Caco-2 (cell line): ENCODE measurements around the gene LRRC15. TPM values are rescaled to one million over a fixed set of nuclear protein-coding genes. Genes with fewer than 3 reads are reported as not detected.

Source experiments
- BruUV-seq: library from RNA; stranded (reverse); fragments of 400-500 nt; replicated peaks from 2 replicates; lab custom pipeline; 2021; lab: Mats Ljungman, UMichigan
- CTCF ChIA-PET: fragments of 300-600 bp; sonication (Branson Sonifier 250); formaldehyde crosslinking; loops from one replicate; lab custom pipeline; 2022; ENCODE audit warnings: antibody characterized with exemption; lab: Charles Lee
- POLR2A ChIA-PET: fragments of 300-600 bp; sonication (Branson Sonifier 250); formaldehyde crosslinking; loops from one replicate; lab custom pipeline; 2022; ENCODE audit warnings: antibody characterized with exemption; lab: Charles Lee
- DNase-seq, 2 experiments: peaks; one replicate each; pipeline versions ENCODE4 v3.0.0 to v3.0.0-alpha.2; 2020 to 2022
- H3K27me3 ChIP-seq: replicated peaks from 2 replicates; pipeline ENCODE4 v1.6.0; 2011; ENCODE audit warnings: low read length; ENCODE audit not compliant: control insufficient read depth, insufficient read depth
- H3K36me3 ChIP-seq: 2 replicates; pipeline ENCODE4 v1.5.1; 2011; ENCODE audit warnings: low read length; ENCODE audit not compliant: control insufficient read depth, insufficient read depth
- H3K4me1 ChIP-seq: fragments of 250-450 bp; sonication (Bioruptor Pico); 2 replicates; pipeline ENCODE4 v1.5.1; 2020; ENCODE audit warnings: mild to moderate bottlenecking
- H3K4me3 ChIP-seq: 2 replicates; pipeline ENCODE4 v1.5.1; 2011; ENCODE audit warnings: low read depth, mild to moderate bottlenecking, control low read depth, low read length
- H3K9me3 ChIP-seq: fragments of 250-450 bp; sonication (Bioruptor Pico); 2 replicates; pipeline ENCODE4 v1.5.1; 2020; ENCODE audit warnings: mild to moderate bottlenecking, moderate library complexity
- H3K27ac Mint-ChIP-seq: one replicate; pipeline ENCODE4 v1.8.0; 2022; ENCODE audit warnings: mixed read lengths; ENCODE audit not compliant: unreplicated experiment
- H3K27me3 Mint-ChIP-seq: one replicate; pipeline ENCODE4 v1.8.0; 2022; ENCODE audit warnings: mixed read lengths; ENCODE audit not compliant: insufficient read depth, unreplicated experiment
- H3K36me3 Mint-ChIP-seq: one replicate; pipeline ENCODE4 v1.8.0; 2022; ENCODE audit warnings: mild to moderate bottlenecking, mixed read lengths; ENCODE audit not compliant: insufficient read depth, unreplicated experiment
- H3K4me1 Mint-ChIP-seq: one replicate; pipeline ENCODE4 v1.8.0; 2022; ENCODE audit warnings: low read depth, mixed read lengths; ENCODE audit not compliant: unreplicated experiment
- H3K4me3 Mint-ChIP-seq: one replicate; pipeline ENCODE4 v1.8.0; 2022; ENCODE audit warnings: mild to moderate bottlenecking, moderate library complexity, mixed read lengths; ENCODE audit not compliant: unreplicated experiment
- H3K9me3 Mint-ChIP-seq: one replicate; pipeline ENCODE4 v1.8.0; 2022; ENCODE audit warnings: mixed read lengths; ENCODE audit not compliant: unreplicated experiment
- intact Hi-C: fragments of 100-400 bp; cut with micrococcal nuclease; formaldehyde crosslinking; loops from one replicate; pipeline ENCODE4 v1.10.0; 2022; ENCODE audit not compliant: unreplicated experiment
- total RNA-seq: library from RNA; stranded (reverse); gene quantifications from 2 replicates; pipeline ENCODE4 v1.2.3, GENCODE V29; 2022
- TF ChIP-seq, protein P1 (sequence below), 2 experiments: fragments of 200-600 bp in 1 of 2; IDR thresholded peaks; 1 replicate in 1 of 2; 2 replicates in 1 of 2; pipeline versions ENCODE4 v1.5.1 to v1.8.0; 2011 to 2022; ENCODE audit warnings: antibody characterized with exemption in 1 of 2, control low read depth in 1 of 2, inconsistent platforms in 1 of 2, low read depth in 1 of 2, low read length in 1 of 2, mild to moderate bottlenecking in 1 of 2, moderate library complexity in 1 of 2; ENCODE audit not compliant: insufficient read depth in 1 of 2, severe bottlenecking in 1 of 2, unreplicated experiment in 1 of 2

LRRC15 gene
- total RNA-seq, 1 experiment from 2014 or later, result 0.09 TPM

- TF ChIP-seq, protein P1, sequence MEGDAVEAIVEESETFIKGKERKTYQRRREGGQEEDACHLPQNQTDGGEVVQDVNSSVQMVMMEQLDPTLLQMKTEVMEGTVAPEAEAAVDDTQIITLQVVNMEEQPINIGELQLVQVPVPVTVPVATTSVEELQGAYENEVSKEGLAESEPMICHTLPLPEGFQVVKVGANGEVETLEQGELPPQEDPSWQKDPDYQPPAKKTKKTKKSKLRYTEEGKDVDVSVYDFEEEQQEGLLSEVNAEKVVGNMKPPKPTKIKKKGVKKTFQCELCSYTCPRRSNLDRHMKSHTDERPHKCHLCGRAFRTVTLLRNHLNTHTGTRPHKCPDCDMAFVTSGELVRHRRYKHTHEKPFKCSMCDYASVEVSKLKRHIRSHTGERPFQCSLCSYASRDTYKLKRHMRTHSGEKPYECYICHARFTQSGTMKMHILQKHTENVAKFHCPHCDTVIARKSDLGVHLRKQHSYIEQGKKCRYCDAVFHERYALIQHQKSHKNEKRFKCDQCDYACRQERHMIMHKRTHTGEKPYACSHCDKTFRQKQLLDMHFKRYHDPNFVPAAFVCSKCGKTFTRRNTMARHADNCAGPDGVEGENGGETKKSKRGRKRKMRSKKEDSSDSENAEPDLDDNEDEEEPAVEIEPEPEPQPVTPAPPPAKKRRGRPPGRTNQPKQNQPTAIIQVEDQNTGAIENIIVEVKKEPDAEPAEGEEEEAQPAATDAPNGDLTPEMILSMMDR (IDR thresholded peaks at IDR 0.05; ENCODE audit: insufficient read depth in 1 of 2, low read depth in 1 of 2, low read length in 1 of 2, severe bottlenecking in 1 of 2, unreplicated experiment in 1 of 2), result no peak
- BruUV-seq, result no TSS peak
- H3K27me3 ChIP-seq, result no peaks in the 10 kb centered on the region
- H3K4me1 ChIP-seq, result peaks cover 36% of the 10 kb centered on the region
- H3K9me3 Mint-ChIP-seq, result no peaks in the 10 kb centered on the region
- H3K27me3 Mint-ChIP-seq, result no peaks in the 10 kb centered on the region
- no peak for DNase-seq
- no peaks in the 10 kb centered on the region for H3K36me3 ChIP-seq
- intact Hi-C loops, result loop anchor here (10.0 kb wide), 1 partner anchor 237 kb away; no protein-coding TSS in a partner anchor
- POLR2A ChIA-PET, result no interaction called here
- H3K27ac Mint-ChIP-seq, result no peak overlapping the region
- peaks cover 15% of the 10 kb centered on the region for H3K36me3 Mint-ChIP-seq
- peaks cover 40% of the 10 kb centered on the region for H3K4me1 Mint-ChIP-seq
- CTCF ChIA-PET, result interaction anchor here (0.7 to 1.0 kb wide), 2 partner anchors 13 to 640 kb away, joined by 5 to 8 read pairs; partner anchors contain the start of gene CPN2
- H3K4me3 Mint-ChIP-seq, result no peak overlapping the region
- H3K4me3 ChIP-seq, result no peak overlapping the region
- no peaks in the 10 kb centered on the region for H3K9me3 ChIP-seq
These were observed 31.4 kb downstream of the LRRC15 start for GRCh38 chr3:194337965-194338753.

- intact Hi-C loops, result loop anchor here (10.0 kb wide), 1 partner anchor 238 kb away; no protein-coding TSS in a partner anchor
- Mint-ChIP-seq H3K27ac (peak overlapping the region; percentile 88), H3K4me3 (peak overlapping the region; percentile 31), H3K27me3 (no peaks in the 10 kb centered on the region), H3K9me3 (no peaks in the 10 kb centered on the region), H3K36me3 (peaks cover 19% of the 10 kb centered on the region), H3K4me1 (peaks cover 51% of the 10 kb centered on the region)
- H3K36me3 ChIP-seq, result no peaks in the 10 kb centered on the region
- POLR2A ChIA-PET, result interaction anchor here (0.5 kb wide), 1 partner anchor 703 kb away, joined by 3 read pairs; no protein-coding TSS in a partner anchor
- H3K4me1 ChIP-seq, result peaks cover 49% of the 10 kb centered on the region
- no peaks in the 10 kb centered on the region for H3K9me3 ChIP-seq
- no peaks in the 10 kb centered on the region for H3K27me3 ChIP-seq
- peak in 1 of 2 experiments; percentile 63 for DNase-seq
- TF ChIP-seq, protein P1 (IDR thresholded peaks at IDR 0.05; ENCODE audit: insufficient read depth in 1 of 2, low read depth in 1 of 2, low read length in 1 of 2, severe bottlenecking in 1 of 2, unreplicated experiment in 1 of 2), result no peak
- no TSS peak for BruUV-seq
- CTCF ChIA-PET, result interaction anchor here (0.8 kb wide), 1 partner anchor 9 kb away, joined by 3 read pairs; no protein-coding TSS in a partner anchor
- H3K4me3 ChIP-seq, result no peak overlapping the region
These were observed 32.8 kb downstream of the LRRC15 start for GRCh38 chr3:194336601-194337355.

GRCh38 chr3:194333981-194334320 lies 35.6 kb downstream of the LRRC15 start:
- H3K27me3 ChIP-seq, result no peaks in the 10 kb centered on the region
- ChIA-PET CTCF (interaction anchor here (0.5 to 1.7 kb wide), 12 partner anchors 8 to 260 kb away, joined by 3 to 6 read pairs (median 3); no protein-coding TSS in a partner anchor), POLR2A (interaction anchor here (0.6 kb wide), 3 partner anchors 99 to 416 kb away, joined by 3 read pairs; no protein-coding TSS in a partner anchor)
- DNase-seq, result no peak
- 0 out of 2 replicates have a peak overlapping the region, but pooled peaks have one; percentile 8 for H3K4me3 ChIP-seq
- Mint-ChIP-seq H3K4me3 (peak overlapping the region; percentile 88), H3K4me1 (peaks cover 29% of the 10 kb centered on the region), H3K9me3 (no peaks in the 10 kb centered on the region), H3K36me3 (peaks cover 11% of the 10 kb centered on the region), H3K27ac (peak overlapping the region; percentile 92), H3K27me3 (no peaks in the 10 kb centered on the region)
- intact Hi-C loops, result loop anchor here (1.0 to 10.0 kb wide), 3 partner anchors 10 to 241 kb away; no protein-coding TSS in a partner anchor
- TF ChIP-seq, protein P1 (IDR thresholded peaks at IDR 0.05; ENCODE audit: insufficient read depth in 1 of 2, low read depth in 1 of 2, low read length in 1 of 2, severe bottlenecking in 1 of 2, unreplicated experiment in 1 of 2), result no peak
- no peaks in the 10 kb centered on the region for H3K36me3 ChIP-seq
- no peaks in the 10 kb centered on the region for H3K9me3 ChIP-seq
- peaks cover 31% of the 10 kb centered on the region for H3K4me1 ChIP-seq
- no TSS peak for BruUV-seq
